Tibial nerve (tissue), 4 donors: ENCODE data around the gene TAF1D. TPM values are rescaled to one million over a fixed set of nuclear protein-coding genes. Genes with fewer than 3 reads are reported as not detected.

ENCODE experiments used
- DNase-seq, 2 donors: peaks; one replicate each; pipeline ENCODE4 v3.0.0-alpha.2; 2019; ENCODE audit warnings: low spot score in 2 of 2
- H3K27ac ChIP-seq, 4 donors: fragments of 200-600 bp; sonication (generic) in 3 of 4; one replicate each; pipeline ENCODE4 v1.5.1; 2017 to 2019; ENCODE audit warnings: mild to moderate bottlenecking in 1 of 4
- H3K27me3 ChIP-seq, 2 donors: fragments of 200-600 bp; sonication (generic) in 1 of 2; one replicate each; pipeline versions ENCODE4 v1.5.1 to v1.6.0; 2017 to 2019
- H3K36me3 ChIP-seq, 3 donors: fragments of 200-600 bp; sonication (generic); one replicate each; pipeline ENCODE4 v1.5.1; 2018 to 2019
- H3K4me1 ChIP-seq, 4 donors: fragments of 200-600 bp; sonication (generic) in 3 of 4; one replicate each; pipeline ENCODE4 v1.5.1; 2017 to 2019
- H3K4me3 ChIP-seq, 4 donors: fragments of 200-600 bp; sonication (generic) in 3 of 4; one replicate each; pipeline ENCODE4 v1.5.1; 2017 to 2019; ENCODE audit warnings: mild to moderate bottlenecking in 1 of 4, moderate library complexity in 1 of 4
- H3K9me3 ChIP-seq, 4 donors: fragments of 200-600 bp; sonication (generic) in 3 of 4; one replicate each; pipeline ENCODE4 v1.5.1; 2017 to 2019
- CTCF ChIP-seq, 5 experiments: fragments of 200-600 bp in 3 of 5; fragments of 450-650 bp in 2 of 5; sonication (generic) in 3 of 5; IDR thresholded peaks; one replicate each; pipeline ENCODE4 v1.5.1; 2016 to 2019; ENCODE audit warnings: antibody characterized with exemption in 5 of 5, mild to moderate bottlenecking in 3 of 5, moderate library complexity in 2 of 5
- EP300 ChIP-seq, 2 donors: sonication (generic); formaldehyde crosslinking; IDR thresholded peaks; one replicate each; pipeline ENCODE4 v1.6.1; 2017; ENCODE audit warnings: antibody characterized with exemption in 2 of 2, mild to moderate bottlenecking in 1 of 2
- POLR2A ChIP-seq, 2 donors: fragments of 450-650 bp; IDR thresholded peaks; one replicate each; pipeline ENCODE4 v1.6.1; 2017; ENCODE audit warnings: antibody characterized with exemption in 2 of 2, mild to moderate bottlenecking in 2 of 2, moderate library complexity in 2 of 2
- WGBS, 2 donors: methylation state at CpG; one replicate each; pipeline ENCODE4 v1.1.5; 2018; 5-methylcytosine and 5-hydroxymethylcytosine counted together
- total RNA-seq, 4 donors: library from RNA; depleted of rRNA; stranded (reverse); fragments of >200 nt; gene quantifications; one replicate each; pipeline ENCODE4 v1.1.0, GENCODE V29; 2016

TAF1D gene
- total RNA-seq, 4 donors from 2014 or later: 106 to 166 (median 127) TPM

- no peaks in the 10 kb centered on the region for H3K4me1 ChIP-seq
- DNase-seq: no peak
- peaks cover 0 to 68% (median 0%) of the 10 kb centered on the region in 3 donors for H3K36me3 ChIP-seq
- peaks cover 0 to 10% (median under 1%) of the 10 kb centered on the region in 4 donors for H3K9me3 ChIP-seq
- H3K27ac ChIP-seq: no peak overlapping the region
- 62 to 76% methylated on average over 4 of the region's 4 CpGs for WGBS, 2 donors
- TF ChIP-seq EP300 (IDR thresholded peaks at IDR 0.05) (no peak), CTCF (IDR thresholded peaks at IDR 0.05) (no peak), POLR2A (IDR thresholded peaks at IDR 0.05) (no peak)
- H3K27me3 ChIP-seq: no peaks in the 10 kb centered on the region
- H3K4me3 ChIP-seq: no peak overlapping the region
Measured at GRCh38 chr11:93715797-93716396, 25.4 kb downstream of the TAF1D start.

- no peak overlapping the region for H3K4me3 ChIP-seq
- no peaks in the 10 kb centered on the region for H3K27me3 ChIP-seq
- peaks cover 0 to 87% (median 6%) of the 10 kb centered on the region in 3 donors for H3K36me3 ChIP-seq
- TF ChIP-seq CTCF (IDR thresholded peaks at IDR 0.05) (no peak), POLR2A (IDR thresholded peaks at IDR 0.05) (no peak), EP300 (IDR thresholded peaks at IDR 0.05) (no peak)
- H3K27ac ChIP-seq: no peak overlapping the region
- DNase-seq: no peak
- peaks cover 0 to 38% (median 14%) of the 10 kb centered on the region in 4 donors for H3K9me3 ChIP-seq
- H3K4me1 ChIP-seq: no peaks in the 10 kb centered on the region
Measured at GRCh38 chr11:93712678-93713077, 28.6 kb downstream of the TAF1D start.

GRCh38 chr11:93710239-93710638, 31.1 kb downstream of the TAF1D start:
- H3K27me3 ChIP-seq: no peaks in the 10 kb centered on the region
- H3K27ac ChIP-seq: no peak overlapping the region
- no peak overlapping the region for H3K4me3 ChIP-seq
- 94 to 100% methylated on average over 1 of the region's 1 CpG for WGBS, 2 donors
- H3K9me3 ChIP-seq: peaks cover 0 to 38% (median 14%) of the 10 kb centered on the region in 4 donors
- TF ChIP-seq CTCF (IDR thresholded peaks at IDR 0.05) (no peak), EP300 (IDR thresholded peaks at IDR 0.05) (no peak), POLR2A (IDR thresholded peaks at IDR 0.05) (no peak)
- DNase-seq: no peak
- H3K36me3 ChIP-seq: peaks cover 0 to 87% (median 6%) of the 10 kb centered on the region in 3 donors
- H3K4me1 ChIP-seq: no peaks in the 10 kb centered on the region

- no peak for TF ChIP-seq CTCF (IDR thresholded peaks at IDR 0.05)
- TF ChIP-seq POLR2A (IDR thresholded peaks at IDR 0.05): no peak
- no peak for TF ChIP-seq EP300 (IDR thresholded peaks at IDR 0.05)
- H3K4me1 ChIP-seq: no peaks in the 10 kb centered on the region
- no peak overlapping the region for H3K27ac ChIP-seq
- H3K9me3 ChIP-seq: peaks cover 0 to 11% (median 5%) of the 10 kb centered on the region in 4 donors
- H3K27me3 ChIP-seq: no peaks in the 10 kb centered on the region
- no peak for DNase-seq
- no peak overlapping the region for H3K4me3 ChIP-seq
- 87 to 89% methylated on average over 2 of the region's 2 CpGs for WGBS, 2 donors
- peaks cover 0 to 94% (median 10%) of the 10 kb centered on the region in 3 donors for H3K36me3 ChIP-seq
Measured at GRCh38 chr11:93704237-93704636, 37.1 kb downstream of the TAF1D start.

GRCh38 chr11:93700830-93701229, 40.5 kb downstream of the TAF1D start:
- no peak overlapping the region for H3K27ac ChIP-seq
- 77 to 92% methylated on average over 3 of the region's 3 CpGs for WGBS, 2 donors
- H3K4me1 ChIP-seq: no peaks in the 10 kb centered on the region
- H3K27me3 ChIP-seq: no peaks in the 10 kb centered on the region
- no peaks in the 10 kb centered on the region for H3K9me3 ChIP-seq
- TF ChIP-seq CTCF (IDR thresholded peaks at IDR 0.05): no peak
- no peak for TF ChIP-seq POLR2A (IDR thresholded peaks at IDR 0.05)
- no peak for TF ChIP-seq EP300 (IDR thresholded peaks at IDR 0.05)
- H3K4me3 ChIP-seq: no peak overlapping the region
- peaks cover 0 to 94% (median 3%) of the 10 kb centered on the region in 3 donors for H3K36me3 ChIP-seq
- no peak for DNase-seq
